ENCODE measurements around the gene ADAMTSL1. TPM values are rescaled to one million over a fixed set of nuclear protein-coding genes. Genes with fewer than 3 reads are reported as not detected.

ADAMTSL1 gene
- total and polyA plus RNA-seq, 2 of the 8 experiments (the other 6 are each of a cell fraction or from before 2014, with no cell fraction given) = 0.84 to 1.1 TPM

DNA sequence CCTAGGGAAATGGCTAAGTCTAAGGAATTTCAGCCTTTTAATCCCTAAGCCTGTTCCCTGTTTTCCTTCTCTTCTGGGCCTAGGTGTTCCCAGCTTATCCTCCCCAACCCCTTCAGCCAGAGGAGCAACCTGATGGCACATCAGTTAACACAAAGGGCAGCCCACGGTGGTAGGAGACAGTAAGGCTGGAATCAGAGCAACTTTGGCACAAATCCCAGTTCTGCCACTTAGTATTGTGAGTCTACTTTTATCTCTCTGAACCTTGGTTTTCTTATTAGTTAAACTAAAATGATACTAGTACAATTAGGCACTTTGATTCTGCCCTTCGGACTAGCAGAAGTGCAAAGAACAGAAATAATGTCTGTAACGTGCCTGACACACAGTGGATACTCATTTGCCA, 312.2 kb downstream of the ADAMTSL1 start:
- Histone ChIP-seq H3K23ac (ENCODE audit: insufficient read length) (no peak overlapping the region), H2BK15ac (ENCODE audit: low read length) (no peak overlapping the region), H3K9ac (replicated peaks in 1 of 4; ENCODE audit: extremely low read depth in 1 of 4, low read depth in 3 of 4, low read length in 3 of 4) (no peak overlapping the region), H2AFZ (ENCODE audit: low read length) (no peak overlapping the region), H3K4me1 (replicated peaks in 1 of 4; ENCODE audit: control insufficient read depth in 3 of 4, insufficient read depth in 4 of 4, low read length in 3 of 4) (no peaks in the 10 kb centered on the region), H3K36me3 (ENCODE audit: control insufficient read depth in 2 of 4, insufficient read depth in 4 of 4, low read length in 3 of 4) (no peaks in the 10 kb centered on the region), H3K27me3 (replicated peaks in 1 of 4; ENCODE audit: control insufficient read depth in 3 of 4, extremely low read depth in 1 of 4, insufficient read depth in 3 of 4, low read length in 3 of 4) (no peaks in the 10 kb centered on the region), H2BK120ac (replicated peaks; ENCODE audit: low read depth, low read length) (no peak overlapping the region), H3K23me2 (ENCODE audit: low read depth, low read length) (no peaks in the 10 kb centered on the region), H3K9me3 (ENCODE audit: insufficient read depth in 2 of 2, low read depth in 1 of 2, low read length in 1 of 2) (no peaks in the 10 kb centered on the region), H4K8ac (ENCODE audit: extremely low read depth, insufficient read depth, low read length) (no peak overlapping the region), H4K91ac (replicated peaks; ENCODE audit: insufficient read length, low read length) (no peak overlapping the region), H2BK20ac (ENCODE audit: low read length) (no peak overlapping the region), H2AK5ac (ENCODE audit: low read depth, low read length) (no peak overlapping the region), H3K14ac (ENCODE audit: insufficient read length) (no peak overlapping the region), H3K56ac (replicated peaks; ENCODE audit: insufficient read length, low read depth, low read length) (no peak overlapping the region), H2BK12ac (ENCODE audit: low read depth, low read length) (no peak overlapping the region), H3K27ac (ENCODE audit: low read depth, low read length) (no peak overlapping the region), H3K4me2 (ENCODE audit: insufficient read depth in 1 of 2, low read depth in 2 of 2, low read length in 2 of 2) (no peak overlapping the region), H3K18ac (ENCODE audit: extremely low read depth, low read length) (no peak overlapping the region), H3K79me2 (ENCODE audit: control insufficient read depth in 1 of 2, insufficient read depth in 2 of 2, low read length in 2 of 2) (no peaks in the 10 kb centered on the region), H3K4me3 (ENCODE audit: extremely low read depth in 1 of 4, insufficient read depth in 2 of 4, low read depth in 3 of 4, low read length in 4 of 4) (no peak overlapping the region), H4K20me1 (replicated peaks in 1 of 2; ENCODE audit: control insufficient read depth in 1 of 2, insufficient read depth in 2 of 2, low read length in 2 of 2) (no peaks in the 10 kb centered on the region), H3K4ac (replicated peaks; ENCODE audit: insufficient read length, low read depth, low read length) (no peak overlapping the region), H4K5ac (ENCODE audit: insufficient read length, low read depth, low read length) (no peak overlapping the region), H2BK5ac (ENCODE audit: low read depth, low read length) (no peak overlapping the region), H3K79me1 (ENCODE audit: low read depth, low read length) (no peaks in the 10 kb centered on the region)
- DNase-seq (ENCODE audit: low read depth in 1 of 2, low spot score in 2 of 2) (no peak), FAIRE-seq (no peak)
- CTCF ChIA-PET (ENCODE audit: partially characterized antibody) = interaction anchor here (1.0 to 1.4 kb wide), 3 partner anchors 10 to 24 kb away, joined by 3 to 4 read pairs (median 3); no protein-coding TSS in a partner anchor
- POLR2A ChIA-PET (ENCODE audit: partially characterized antibody) = no interaction called here
- WGBS, 2 experiments (ENCODE audit: extremely low coverage in 1 of 2, insufficient coverage in 1 of 2, insufficient read length in 1 of 2, insufficient replicate concordance in 2 of 2, low coverage in 1 of 2, low lambda C conversion rate in 2 of 2, missing lambda C conversion rate in 1 of 2) = 75% methylated on average over 3 of the region's 3 CpGs; no CpG with 5 or more reads in 1 of the 2 experiments
- TF ChIP-seq SAP30 (IDR thresholded peaks at IDR 0.05; ENCODE audit: insufficient read depth, insufficient replicate concordance, low read length) (no peak), SUZ12 (IDR thresholded peaks at IDR 0.05; ENCODE audit: low read length) (no peak), MAFK (IDR thresholded peaks at IDR 0.05; ENCODE audit: low read depth, low read length) (no peak), CBX8 (IDR thresholded peaks at IDR 0.05; ENCODE audit: borderline replicate concordance, low read depth, low read length) (no peak), TBP (IDR thresholded peaks at IDR 0.05; ENCODE audit: low read depth, low read length) (no peak), POLR2AphosphoS5 (IDR thresholded peaks at IDR 0.05; ENCODE audit: low read depth, low read length) (no peak), SIN3A (conservative IDR thresholded peaks at IDR 0.05 in 1 of 2, IDR thresholded peaks at IDR 0.05 in 1 of 2; ENCODE audit: low read depth in 1 of 2, low read length in 2 of 2) (no peak), YY1 (IDR thresholded peaks at IDR 0.05; ENCODE audit: low read depth, low read length) (no peak), BRCA1 (IDR thresholded peaks at IDR 0.05; ENCODE audit: low read depth, low read length) (no peak), CTBP2 (IDR thresholded peaks at IDR 0.05; ENCODE audit: borderline replicate concordance, insufficient read depth, insufficient read length, low read length) (no peak)
- TF ChIP-seq, protein P1, sequence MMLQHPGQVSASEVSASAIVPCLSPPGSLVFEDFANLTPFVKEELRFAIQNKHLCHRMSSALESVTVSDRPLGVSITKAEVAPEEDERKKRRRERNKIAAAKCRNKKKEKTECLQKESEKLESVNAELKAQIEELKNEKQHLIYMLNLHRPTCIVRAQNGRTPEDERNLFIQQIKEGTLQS (IDR thresholded peaks at IDR 0.05; ENCODE audit: insufficient read depth, low read depth, low read length) = no peak
- TF ChIP-seq, protein P2, sequence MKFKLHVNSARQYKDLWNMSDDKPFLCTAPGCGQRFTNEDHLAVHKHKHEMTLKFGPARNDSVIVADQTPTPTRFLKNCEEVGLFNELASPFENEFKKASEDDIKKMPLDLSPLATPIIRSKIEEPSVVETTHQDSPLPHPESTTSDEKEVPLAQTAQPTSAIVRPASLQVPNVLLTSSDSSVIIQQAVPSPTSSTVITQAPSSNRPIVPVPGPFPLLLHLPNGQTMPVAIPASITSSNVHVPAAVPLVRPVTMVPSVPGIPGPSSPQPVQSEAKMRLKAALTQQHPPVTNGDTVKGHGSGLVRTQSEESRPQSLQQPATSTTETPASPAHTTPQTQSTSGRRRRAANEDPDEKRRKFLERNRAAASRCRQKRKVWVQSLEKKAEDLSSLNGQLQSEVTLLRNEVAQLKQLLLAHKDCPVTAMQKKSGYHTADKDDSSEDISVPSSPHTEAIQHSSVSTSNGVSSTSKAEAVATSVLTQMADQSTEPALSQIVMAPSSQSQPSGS (IDR thresholded peaks at IDR 0.05; ENCODE audit: low read length) = no peak

Data from H1 (cell line).